GM08714 (cell line): ENCODE results near the gene SLC24A1.

Experiments
- H3K4me3 ChIP-seq: fragments of 200-500 bp; sonication (Bioruptor generic); 2 replicates; pipeline ENCODE4 v1.5.1; 2014; ENCODE audit warnings: mild to moderate bottlenecking, low read length, inconsistent platforms
- ZNF274 ChIP-seq: IDR thresholded peaks from 2 replicates; pipeline ENCODE4 v1.6.1; 2012; ENCODE audit warnings: mild to moderate bottlenecking, low read depth, low read length

Gene SLC24A1

DNA sequence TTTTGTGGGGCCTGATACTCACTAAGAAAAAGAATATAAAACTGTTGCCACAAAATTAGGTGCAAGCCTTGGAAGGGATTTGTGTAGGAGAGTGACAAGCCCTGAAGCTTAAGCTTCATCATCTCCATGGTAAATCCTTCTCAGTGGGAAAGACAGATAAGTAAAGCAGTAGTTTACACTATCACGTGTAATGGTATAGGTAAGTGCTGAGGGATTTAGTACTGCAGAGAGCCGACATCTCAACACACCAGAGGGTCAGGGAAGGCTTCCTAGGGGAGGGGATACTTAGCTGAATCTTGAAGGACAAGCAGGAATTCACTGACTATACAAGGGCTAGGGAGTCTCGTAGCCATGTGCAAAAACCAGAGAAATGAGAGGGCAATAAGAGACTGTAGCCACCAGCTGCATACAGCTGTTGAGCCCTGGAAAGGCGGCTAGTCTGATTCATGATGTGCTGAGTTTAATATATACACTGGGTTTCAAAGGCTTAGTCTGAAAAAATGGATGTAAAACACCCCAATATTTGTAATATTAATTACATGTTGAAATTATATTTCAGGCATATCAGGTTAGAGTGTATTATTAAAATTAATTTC is 11.1 kb downstream of the SLC24A1 start:
- TF ChIP-seq ZNF274, result no peak
- no peak overlapping the region for H3K4me3 ChIP-seq

DNA sequence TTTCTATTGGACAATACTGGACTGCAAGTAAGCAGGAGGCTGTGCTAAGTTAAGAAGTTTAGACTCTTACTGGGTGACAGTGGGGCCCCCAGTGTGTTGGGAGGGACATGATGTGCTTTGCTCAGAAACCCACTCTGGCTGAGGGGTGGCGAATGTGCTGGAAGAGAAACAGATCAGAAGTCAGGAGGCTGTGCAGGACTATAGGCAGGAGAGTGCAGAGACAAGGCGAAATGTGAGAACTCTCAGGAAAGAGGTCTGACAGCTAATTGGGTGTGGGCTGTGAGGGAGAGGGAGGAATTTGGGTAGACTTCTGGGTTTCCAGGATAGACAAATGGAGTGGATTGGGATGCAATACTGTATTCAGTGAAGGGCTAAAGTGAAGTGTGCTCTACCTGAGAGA is 12.0 kb downstream of the SLC24A1 start:
- H3K4me3 ChIP-seq, result no peak overlapping the region
- no peak for TF ChIP-seq ZNF274

DNA sequence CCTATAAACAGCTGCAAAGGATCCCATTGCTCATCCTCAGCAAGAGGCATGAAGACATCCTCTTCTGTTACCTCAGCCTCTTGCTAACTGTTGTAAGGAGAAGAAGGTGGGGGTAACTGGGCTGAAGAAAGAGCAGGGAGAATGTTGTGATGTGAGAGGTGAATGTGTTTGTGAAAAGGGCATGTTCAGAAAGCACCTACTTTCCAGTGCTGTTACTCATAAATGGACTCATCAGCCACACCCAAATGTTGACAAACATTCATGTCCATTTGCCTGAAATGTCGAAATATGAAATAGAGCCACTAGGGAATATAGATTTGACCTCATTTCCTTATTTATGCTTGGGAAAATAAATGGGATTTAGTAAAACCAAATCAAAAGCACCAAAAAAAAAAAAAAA is 12.6 kb downstream of the SLC24A1 start:
- no peak for TF ChIP-seq ZNF274

GRCh38 chr15:65638109-65638508 is 16.4 kb downstream of the SLC24A1 start:
- no peak overlapping the region for H3K4me3 ChIP-seq
- no peak for TF ChIP-seq ZNF274

More for the DNA sequence above, 12.6 kb downstream of the SLC24A1 start:
- no peak overlapping the region for H3K4me3 ChIP-seq

DNA sequence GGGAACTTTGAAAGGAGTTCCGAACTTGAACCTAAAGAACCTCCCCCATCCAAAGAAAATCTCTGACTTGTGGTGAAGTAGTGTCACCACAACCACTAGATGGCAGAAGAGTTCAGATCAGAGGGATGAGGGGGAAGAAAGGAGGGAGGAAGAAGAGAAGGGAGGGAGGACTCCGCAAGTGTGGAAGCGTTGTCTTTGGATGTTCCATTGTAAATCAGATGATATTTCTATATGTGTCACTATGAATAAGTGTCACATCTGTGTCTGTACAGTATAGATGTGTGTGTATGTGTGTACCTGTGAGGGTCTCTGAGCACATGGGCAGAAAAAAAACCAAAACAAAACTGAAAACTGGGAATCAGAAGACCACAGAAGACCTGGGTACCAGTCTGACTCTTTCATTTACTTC is 16.9 kb downstream of the SLC24A1 start:
- no peak overlapping the region for H3K4me3 ChIP-seq
- TF ChIP-seq ZNF274, result no peak

DNA sequence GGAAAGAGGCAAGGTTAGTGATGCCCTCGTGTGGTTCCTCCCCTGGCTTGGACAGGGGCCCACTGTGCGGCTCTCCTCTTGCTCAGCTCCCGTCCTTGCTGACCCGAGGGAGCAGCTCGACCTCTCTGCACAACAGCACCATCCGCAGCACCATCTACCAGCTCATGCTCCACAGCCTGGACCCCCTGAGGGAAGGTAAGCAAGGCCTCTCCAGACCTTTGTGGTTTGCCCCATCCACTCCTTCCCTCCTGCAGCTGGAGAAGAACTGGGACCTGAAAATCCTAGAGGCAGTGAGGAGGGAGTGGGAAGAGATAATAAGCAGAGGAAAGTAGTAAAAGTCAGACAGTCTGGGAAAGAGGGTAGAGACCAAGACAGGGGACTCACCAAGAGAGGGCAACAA is 17.8 kb downstream of the SLC24A1 start:
- H3K4me3 ChIP-seq, result no peak overlapping the region
- TF ChIP-seq ZNF274, result no peak

- no peak for TF ChIP-seq ZNF274
- H3K4me3 ChIP-seq, result no peak overlapping the region
Measured at GRCh38 chr15:65641768-65642475, 20.2 kb downstream of the SLC24A1 start.

DNA sequence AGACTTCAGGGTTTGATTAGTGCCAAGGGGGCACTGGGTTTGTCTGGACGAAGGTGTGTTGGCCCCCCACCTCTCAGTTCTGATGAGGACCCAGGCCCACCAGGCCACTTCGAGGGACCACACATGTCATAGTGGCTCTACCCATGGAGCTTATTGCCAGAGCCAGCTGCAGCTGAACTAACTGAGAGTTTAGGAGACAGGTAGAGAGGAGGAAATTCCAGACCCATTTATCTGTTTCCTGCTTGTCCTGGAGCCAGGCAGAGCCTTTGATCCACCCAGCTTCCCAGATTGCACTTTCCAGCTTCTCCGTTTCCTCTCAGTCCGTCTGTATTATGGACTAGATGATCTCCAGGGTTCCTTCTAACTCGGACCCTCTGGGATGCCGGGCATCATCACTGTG is 20.9 kb downstream of the SLC24A1 start:
- no peak overlapping the region for H3K4me3 ChIP-seq
- TF ChIP-seq ZNF274, result no peak

DNA sequence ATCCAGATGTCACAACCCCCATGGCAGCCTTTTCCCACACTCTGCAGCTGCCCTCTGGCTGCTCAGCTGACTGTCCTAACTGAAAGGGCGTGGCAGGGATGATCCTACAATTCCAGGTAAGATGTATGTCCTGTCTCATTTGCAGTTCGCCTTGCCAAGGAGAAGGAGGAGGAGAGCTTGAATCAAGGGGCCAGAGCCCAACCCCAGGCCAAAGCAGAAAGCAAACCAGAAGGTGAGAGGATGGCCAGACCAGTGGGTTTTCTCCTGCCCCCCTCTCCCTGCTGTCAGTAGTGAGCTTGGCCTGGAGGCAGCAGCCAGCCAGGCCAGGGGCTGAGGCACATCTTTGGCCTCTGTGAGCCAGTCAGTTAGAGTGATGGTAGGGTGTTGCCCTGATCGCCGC is 22.5 kb downstream of the SLC24A1 start:
- no peak for TF ChIP-seq ZNF274
- no peak overlapping the region for H3K4me3 ChIP-seq

- no peak for TF ChIP-seq ZNF274
- no peak overlapping the region for H3K4me3 ChIP-seq
Measured at GRCh38 chr15:65645392-65645791, 23.7 kb downstream of the SLC24A1 start.

DNA sequence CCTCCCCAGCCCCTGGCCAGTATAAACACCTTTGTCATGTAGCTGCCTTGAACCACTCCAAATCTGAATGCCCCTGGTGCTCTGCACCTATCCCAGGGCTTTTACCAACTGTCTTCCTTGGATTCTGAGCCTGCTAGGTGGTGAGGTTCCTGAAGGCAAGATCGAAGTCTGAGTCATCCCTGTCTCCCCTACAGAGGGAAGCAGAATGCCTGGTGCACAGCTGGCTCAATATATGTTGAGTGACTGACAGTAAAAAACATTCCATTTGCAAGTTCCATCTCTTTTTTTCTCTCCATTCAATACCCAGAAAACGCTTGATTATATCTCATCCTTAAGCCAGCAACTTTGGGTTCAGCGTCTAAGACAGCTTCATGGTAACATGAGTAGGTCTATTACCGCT is 24.7 kb downstream of the SLC24A1 start:
- no peak for TF ChIP-seq ZNF274
- H3K4me3 ChIP-seq, result no peak overlapping the region

GRCh38 chr15:65650312-65651041 is 28.7 kb downstream of the SLC24A1 start:
- TF ChIP-seq ZNF274, result no peak
- no peak overlapping the region for H3K4me3 ChIP-seq

- no peak for TF ChIP-seq ZNF274
- H3K4me3 ChIP-seq, result no peak overlapping the region
Measured at GRCh38 chr15:65651042-65651322, 29.2 kb downstream of the SLC24A1 start.

GRCh38 chr15:65651831-65652749 is 30.4 kb downstream of the SLC24A1 start:
- no peak for TF ChIP-seq ZNF274
- no peak overlapping the region for H3K4me3 ChIP-seq
